ENCODE measurements around the gene GRHPR.

- TF ChIP-seq POLR2AphosphoS5 (IDR thresholded peaks at IDR 0.05; ENCODE audit: low read depth, low read length): no peak
- no peak for TF ChIP-seq RXRA (IDR thresholded peaks at IDR 0.05; ENCODE audit: borderline replicate concordance, low read depth)
- no peak for TF ChIP-seq CTCF (IDR thresholded peaks at IDR 0.05)
- no peak for TF ChIP-seq EP300 (IDR thresholded peaks at IDR 0.05; ENCODE audit: borderline replicate concordance in 1 of 2, low read depth in 1 of 2, low read length in 1 of 2)
- TF ChIP-seq CHD2 (IDR thresholded peaks at IDR 0.05; ENCODE audit: low read length, partially characterized antibody): no peak
- TF ChIP-seq RAD21 (IDR thresholded peaks at IDR 0.05; ENCODE audit: low read length): no peak
- no peak for TF ChIP-seq GATA2 (CRISPR knock-in tag; IDR thresholded peaks at IDR 0.05)
- no peak for TF ChIP-seq EZH2phosphoT487 (IDR thresholded peaks at IDR 0.05; ENCODE audit: borderline replicate concordance, low read depth)
- TF ChIP-seq ZBTB33 (IDR thresholded peaks at IDR 0.05; ENCODE audit: borderline replicate concordance, low read depth): no peak
- no peak for TF ChIP-seq SIN3A (IDR thresholded peaks at IDR 0.05; ENCODE audit: borderline replicate concordance, low read depth, low read length)
These were observed 13.4 kb upstream of the GRHPR start for GRCh38 chr9:37408933-37409710.

Data from SK-N-SH (cell line).